ENCODE data around the gene KIF16B. TPM values are rescaled to one million over a fixed set of nuclear protein-coding genes. Genes with fewer than 3 reads are reported as not detected.

Gene KIF16B
- total and polyA plus RNA-seq, 2 of the 13 experiments (the other 11 are each of a cell fraction or from before 2014, with no cell fraction given) = 6.9 to 18.0 TPM

GRCh38 chr20:16574656-16575355 is 1.6 kb upstream of the KIF16B start (continued):
- TF ChIP-seq ZBTB49 (CRISPR knock-in tag; IDR thresholded peaks at IDR 0.05; ENCODE audit: borderline replicate concordance) = no peak
- TF ChIP-seq ZNF775 (CRISPR knock-in tag; IDR thresholded peaks at IDR 0.05; ENCODE audit: borderline replicate concordance) = no peak; the same call in 1 of the 2 replicates
- TF ChIP-seq TCF7 (IDR thresholded peaks at IDR 0.05; ENCODE audit: low read depth) = no peak
- TF ChIP-seq SKIL (CRISPR knock-in tag; IDR thresholded peaks at IDR 0.05; ENCODE audit: borderline replicate concordance) = peak; percentile 23; the same call in 1 of the 2 replicates
- 0 out of 2 replicates have a peak, but pooled peaks have one; percentile 74 for TF ChIP-seq ZNF224 (CRISPR knock-in tag; IDR thresholded peaks at IDR 0.05)
- TF ChIP-seq TRIM24 (CRISPR knock-in tag; IDR thresholded peaks at IDR 0.05) = no peak
- no peak; the same call in none of the 2 replicates for TF ChIP-seq FOXK1 (CRISPR knock-in tag; IDR thresholded peaks at IDR 0.05; ENCODE audit: borderline replicate concordance, low read depth)
- peak; percentile 49 for TF ChIP-seq PHF8 (CRISPR knock-in tag; IDR thresholded peaks at IDR 0.05)
- no peak for TF ChIP-seq SETDB1 (CRISPR knock-in tag; IDR thresholded peaks at IDR 0.05; ENCODE audit: borderline replicate concordance)
- TF ChIP-seq KMT2B (CRISPR knock-in tag; IDR thresholded peaks at IDR 0.05) = peak; percentile 92
- TF ChIP-seq E2F5 (CRISPR knock-in tag; conservative IDR thresholded peaks at IDR 0.05) = peak; percentile 64; the same call in 1 of the 2 replicates
- no peak for TF ChIP-seq HOXA9 (CRISPR knock-in tag; IDR thresholded peaks at IDR 0.05; ENCODE audit: borderline replicate concordance)
- TF ChIP-seq ZNF660 (CRISPR knock-in tag; IDR thresholded peaks at IDR 0.05; ENCODE audit: borderline replicate concordance, low read depth) = no peak
- TF ChIP-seq TFDP2 (CRISPR knock-in tag; IDR thresholded peaks at IDR 0.05) = peak; percentile 92
- TF ChIP-seq PRMT3 (CRISPR knock-in tag; IDR thresholded peaks at IDR 0.05; ENCODE audit: borderline replicate concordance, low read depth) = no peak
- TF ChIP-seq SNAPC2 (CRISPR knock-in tag; IDR thresholded peaks at IDR 0.05) = 0 out of 2 replicates have a peak, but pooled peaks have one; percentile 25
- TF ChIP-seq ZSCAN31 (CRISPR knock-in tag; IDR thresholded peaks at IDR 0.05; ENCODE audit: low read depth) = no peak
- no peak; the same call in 1 of the 2 replicates for TF ChIP-seq ZBTB8A (CRISPR knock-in tag; IDR thresholded peaks at IDR 0.05; ENCODE audit: borderline replicate concordance, low read depth)
- 0 out of 2 replicates have a peak, but pooled peaks have one; percentile 73 for TF ChIP-seq EEA1 (CRISPR knock-in tag; IDR thresholded peaks at IDR 0.05; ENCODE audit: borderline replicate concordance)
- 0 out of 2 replicates have a peak, but pooled peaks have one; percentile 81 for TF ChIP-seq ZNF383 (CRISPR knock-in tag; IDR thresholded peaks at IDR 0.05; ENCODE audit: borderline replicate concordance)
- peak; percentile 78 for TF ChIP-seq ZNF124 (CRISPR knock-in tag; IDR thresholded peaks at IDR 0.05)
- peak; percentile 97 for TF ChIP-seq ZNF292 (CRISPR knock-in tag; IDR thresholded peaks at IDR 0.05; ENCODE audit: borderline replicate concordance, low read depth)
- TF ChIP-seq ZFP62 (CRISPR knock-in tag; IDR thresholded peaks at IDR 0.05) = no peak
